Heart right ventricle (tissue), 16 donors: ENCODE data around the gene FCN1. TPM values are rescaled to one million over a fixed set of nuclear protein-coding genes. Genes with fewer than 3 reads are reported as not detected.
"Not testable (repeated sequence)": the region's sequence is repeated elsewhere in the genome, so short reads cannot be mapped to it uniquely, and the experiment has no call there.

Source experiments
- ATAC-seq, 8 donors: fragments of 200-7000 bp; cut with Tn5 transposase; one replicate each; pipeline ENCODE4 v1.9.1; 2020; ENCODE audit warnings: mild to moderate bottlenecking in 8 of 8, moderate library complexity in 8 of 8, moderate number of reproducible peaks in 1 of 8
- DNase-seq, 2 donors: peaks; one replicate each; pipeline ENCODE4 v3.0.0-alpha.2; 2020
- H3K27ac ChIP-seq, 10 donors: fragments of 200-600 bp; sonication (generic) in 2 of 10; one replicate each; pipeline versions ENCODE4 v1.5.0 to v1.8.0; 2020 to 2022; ENCODE audit warnings: mild to moderate bottlenecking in 3 of 10
- H3K27me3 ChIP-seq, 7 donors: fragments of 200-600 bp; one replicate each; pipeline ENCODE4 v1.8.0; 2021 to 2022; ENCODE audit warnings: mild to moderate bottlenecking in 2 of 7
- H3K36me3 ChIP-seq, 9 donors: fragments of 200-600 bp; sonication (generic) in 1 of 9; one replicate each; pipeline versions ENCODE4 v1.5.0 to v1.8.0; 2020 to 2022; ENCODE audit warnings: mild to moderate bottlenecking in 2 of 9
- H3K4me1 ChIP-seq, 9 donors: fragments of 200-600 bp; sonication (generic) in 1 of 9; one replicate each; pipeline versions ENCODE4 v1.5.0 to v1.8.0; 2020 to 2022; ENCODE audit warnings: mild to moderate bottlenecking in 4 of 9
- H3K4me3 ChIP-seq, 10 donors: fragments of 200-600 bp; sonication (generic) in 2 of 10; one replicate each; pipeline versions ENCODE4 v1.5.0 to v1.8.0; 2020 to 2022; ENCODE audit warnings: mild to moderate bottlenecking in 7 of 10, moderate library complexity in 2 of 10
- H3K9me3 ChIP-seq, 11 donors: fragments of 200-600 bp in 10 of 11; sonication (generic) in 2 of 11; one replicate each; pipeline versions ENCODE4 v1.5.0 to v1.8.0; 2013 to 2022; ENCODE audit warnings: mild to moderate bottlenecking in 2 of 11, control low read depth in 1 of 11, moderate library complexity in 1 of 11
- CTCF ChIP-seq, 9 donors: fragments of 200-600 bp; sonication (generic) in 2 of 9; IDR thresholded peaks; one replicate each; pipeline versions ENCODE4 v1.5.0 to v1.8.0; 2021 to 2022; ENCODE audit warnings: antibody characterized with exemption in 9 of 9, mild to moderate bottlenecking in 5 of 9, moderate library complexity in 1 of 9
- WGBS, 2 donors: extraction: QIAGEN DNeasy Blood & Tissue Kit; methylation state at CpG; one replicate each; pipeline ENCODE4 v1.1.7; 2013; ENCODE audit warnings: inconsistent platforms in 1 of 2; 5-methylcytosine and 5-hydroxymethylcytosine counted together
- intact Hi-C, 10 donors: fragments of 100-400 bp; cut with DNase I; formaldehyde crosslinking; loops; one replicate each; pipeline versions ENCODE4 v1.11.1 to v1.14.2; 2022
- polyA plus RNA-seq, 2 donors: library from polyadenylated mRNA; stranded (reverse); fragments of 200-250 nt; gene quantifications; one replicate each; pipeline ENCODE4 v1.2.3, GENCODE V29; 2013
- total RNA-seq, 10 donors: library from RNA; stranded (reverse); fragmentation: NEBNext Ultra II Directional in 3 of 10; extraction: Animal tissue kit (Norgen Biotek cat#: 25700) in 3 of 10; gene quantifications; one replicate each; pipeline versions ENCODE4 v1.2.1 to v1.2.4, GENCODE V29; 2021 to 2023
- donor health status: Arrhythmogenic right ventricular cardiomyopathy.
- donor health status: ischemic (EF 13 %, LVEDD 7.1; RV severe dilation, severe dysfunction).
- donor health status: healthy with polysubstance abuse.
- donor health status: DM: no; HTN: yes; CAD: no.
- donor health status: DM: no; HTN: no; CAD: no.
- donor health status: ischemic (EF 25% LVEDD 6.9; RV normal size, moderate dysfunction).
- donor health status: ischemic (EF 25% LVEDD 5.7; RV mildly dilated, moderate dysfunction).
- donor health status: healthy.
- donor health status: DM: yes; HTN: yes; CAD: no.
- donor health status: Ischemic cardiomyopathy.
- donor health status: ischemic (EF 35%, LVEDD 5.7; RV mildly dilated, moderate dysfunction).
- donor health status: nonischemic (EF 11% LVEDD 7.7; RV severe dilation, severe dysfunction).
- donor health status: DM: yes; HTN: yes; CAD: no.
- donor health status: PGD.
- donor health status: ischemic (EF 29% LVEDD 5.4; RV normal size, mild dysfunction).
- donor health status: nonischemic (EF 23%, LVEDD 6.1; RV moderate dilation, normal function).

FCN1 gene
- total and polyA plus RNA-seq, 12 donors: 0.97 to 64.7 (median 2.7) TPM

DNA sequence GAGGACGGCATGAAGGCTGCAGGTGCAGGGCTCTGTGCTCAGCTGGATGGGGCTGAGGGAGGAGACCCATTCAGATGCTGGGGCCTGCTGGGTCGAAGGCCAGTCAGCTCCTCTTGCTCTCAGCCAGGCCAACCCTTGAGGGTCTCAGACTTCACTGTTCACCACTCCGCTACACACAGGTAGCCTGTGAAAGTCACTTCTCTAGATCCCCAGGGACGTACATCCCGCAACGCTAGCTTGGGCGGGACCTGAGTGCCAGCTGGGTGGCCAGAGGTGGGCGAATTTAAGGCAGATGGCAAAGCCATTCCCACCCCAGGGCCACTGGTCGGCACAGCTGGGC, 42.2 kb upstream of the FCN1 start:
- H3K27ac ChIP-seq: no peak overlapping the region
- no peaks in the 10 kb centered on the region for H3K36me3 ChIP-seq
- intact Hi-C loops: loop anchor here in 1 of 10 donors (10.0 kb wide), 1 partner anchor 185 kb away; no protein-coding TSS in a partner anchor
- DNase-seq (no peak), ATAC-seq (no peak)
- no peak for TF ChIP-seq CTCF (IDR thresholded peaks at IDR 0.05)
- WGBS, 2 donors: 92 to 94% methylated on average over 9 of the region's 9 CpGs
- no peak overlapping the region for H3K4me3 ChIP-seq
- H3K27me3 ChIP-seq: peaks cover 0 to 10% (median 0%) of the 10 kb centered on the region in 7 donors
- peaks cover 0 to 20% (median 6%) of the 10 kb centered on the region in 9 donors for H3K4me1 ChIP-seq
- peaks cover 0 to 7% (median 0%) of the 10 kb centered on the region in 11 donors for H3K9me3 ChIP-seq

GRCh38 chr9:134959126-134959970, 41.6 kb upstream of the FCN1 start:
- Histone ChIP-seq H3K9me3 (peaks cover 0 to 7% (median 0%) of the 10 kb centered on the region in 11 donors), H3K27me3 (peaks cover 0 to 10% (median 0%) of the 10 kb centered on the region in 7 donors), H3K4me3 (no peak overlapping the region), H3K36me3 (no peaks in the 10 kb centered on the region), H3K4me1 (peaks cover 0 to 20% (median 6%) of the 10 kb centered on the region in 9 donors), H3K27ac (no peak overlapping the region)
- intact Hi-C loops: no loop called here
- no peak for DNase-seq
- no peak for TF ChIP-seq CTCF (IDR thresholded peaks at IDR 0.05)
- WGBS, 2 donors: 96% methylated on average over 14 of the region's 14 CpGs
- no peak for ATAC-seq

DNA sequence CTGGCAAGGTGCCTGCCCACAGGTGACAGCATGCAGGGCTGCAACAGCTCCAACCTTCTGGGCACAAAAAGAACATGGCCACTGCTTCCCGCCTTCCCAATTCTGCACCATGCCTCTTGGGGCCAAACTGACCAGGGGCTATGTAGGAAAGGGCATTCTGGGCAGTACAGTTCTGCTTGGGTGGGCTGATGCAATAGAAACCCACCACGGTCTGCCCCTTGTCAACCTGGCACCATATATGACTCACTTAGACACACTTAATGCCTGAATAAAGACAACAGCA, 40.2 kb upstream of the FCN1 start:
- intact Hi-C loops: no loop called here
- H3K4me1 ChIP-seq: peaks cover 0 to 20% (median 6%) of the 10 kb centered on the region in 9 donors
- no peak for ATAC-seq
- WGBS, 2 donors: 93 to 96% methylated on average over 2 of the region's 2 CpGs
- H3K27me3 ChIP-seq: peaks cover 0 to 10% (median 0%) of the 10 kb centered on the region in 7 donors
- H3K36me3 ChIP-seq: no peaks in the 10 kb centered on the region
- TF ChIP-seq CTCF (IDR thresholded peaks at IDR 0.05): no peak
- DNase-seq: no peak
- H3K27ac ChIP-seq: no peak overlapping the region
- no peak overlapping the region for H3K4me3 ChIP-seq
- peaks cover 0 to 7% (median 0%) of the 10 kb centered on the region in 11 donors for H3K9me3 ChIP-seq

DNA sequence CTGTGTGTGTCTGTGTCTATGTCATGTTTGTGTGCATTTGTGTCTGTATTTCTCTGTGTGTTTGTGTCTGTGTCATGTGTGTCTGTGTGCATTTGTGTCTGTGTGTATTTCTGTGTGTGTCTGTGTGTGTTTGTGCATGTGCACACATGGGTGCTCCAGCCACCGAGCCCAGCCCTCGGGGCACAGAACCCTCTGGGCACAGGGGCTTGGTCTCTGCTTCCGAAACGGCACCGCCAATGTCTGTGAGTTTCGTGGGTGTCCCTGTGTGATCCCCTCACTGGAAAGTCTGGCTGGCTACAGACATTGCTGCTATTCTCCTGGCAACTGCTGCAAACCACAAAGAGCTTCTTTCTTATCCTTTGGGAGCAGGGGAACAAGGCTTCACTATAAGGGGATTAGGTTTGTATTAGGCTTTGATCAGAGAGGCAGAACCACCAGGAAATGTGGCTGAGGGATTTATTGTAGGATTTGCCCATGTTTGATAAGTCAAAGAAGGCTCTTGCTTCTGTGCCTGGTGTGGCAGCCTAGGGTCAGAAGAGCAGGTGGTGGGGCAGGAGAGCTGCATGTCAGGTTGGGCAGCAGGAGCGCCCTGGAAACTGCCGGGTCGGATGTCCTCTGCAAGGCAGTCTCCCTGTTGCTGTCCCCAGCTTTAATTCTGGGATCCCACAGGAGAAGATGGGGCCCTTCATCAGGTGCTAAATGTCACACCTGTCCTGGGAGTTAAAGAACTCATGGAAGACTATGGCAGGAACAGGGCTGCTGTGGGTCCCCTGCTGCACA, 39.6 kb upstream of the FCN1 start:
- peaks cover 0 to 8% (median 0%) of the 10 kb centered on the region in 11 donors for H3K9me3 ChIP-seq
- H3K4me3 ChIP-seq: no peak overlapping the region
- peak in 1 of 8 donors; percentile 20 for ATAC-seq
- no peaks in the 10 kb centered on the region for H3K36me3 ChIP-seq
- TF ChIP-seq CTCF (IDR thresholded peaks at IDR 0.05): no peak
- WGBS, 2 donors: 84 to 91% methylated on average over 9 of the region's 9 CpGs
- DNase-seq: no peak
- intact Hi-C loops: no loop called here
- H3K4me1 ChIP-seq: peaks cover 0 to 19% (median 5%) of the 10 kb centered on the region in 9 donors
- peaks cover 0 to 10% (median 0%) of the 10 kb centered on the region in 7 donors for H3K27me3 ChIP-seq
- H3K27ac ChIP-seq: no peak overlapping the region

DNA sequence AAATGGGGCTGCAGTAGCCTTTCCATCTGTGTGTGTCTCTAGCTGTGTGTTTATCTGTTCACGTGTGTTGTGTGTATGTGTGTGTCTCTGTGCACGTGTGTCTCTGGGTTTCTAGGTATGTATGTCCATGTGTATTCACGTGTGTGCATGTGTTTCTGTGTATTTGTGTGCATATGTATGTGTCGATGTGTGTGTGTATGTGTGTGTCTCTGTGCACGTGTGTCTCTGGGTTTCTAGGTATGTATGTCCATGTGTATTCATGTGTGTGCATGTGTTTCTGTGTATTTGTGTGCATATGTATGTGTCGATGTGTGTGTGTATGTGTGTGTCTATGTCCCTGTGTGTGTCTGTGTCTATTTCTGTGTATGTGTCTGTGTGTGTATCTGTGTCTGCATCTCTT, 38.7 kb upstream of the FCN1 start:
- H3K4me3 ChIP-seq, H3K27ac ChIP-seq, DNase-seq, intact Hi-C loops, H3K27me3 ChIP-seq, H3K4me1 ChIP-seq, H3K36me3 ChIP-seq, ATAC-seq: not testable (repeated sequence)
- 93 to 94% methylated on average over 6 of the region's 6 CpGs for WGBS, 2 donors
- peaks cover 0 to 14% (median 0%) of the 10 kb centered on the region in 11 donors for H3K9me3 ChIP-seq
